GM19193 (cell line): ENCODE data around the gene ZNF708.

Source experiments
- POLR2A ChIP-seq: IDR thresholded peaks from 4 replicates; pipeline ENCODE4 v1.6.1; 2011; ENCODE audit not compliant: insufficient read depth, insufficient read length; ENCODE audit errors: extremely low read depth

Gene ZNF708

DNA sequence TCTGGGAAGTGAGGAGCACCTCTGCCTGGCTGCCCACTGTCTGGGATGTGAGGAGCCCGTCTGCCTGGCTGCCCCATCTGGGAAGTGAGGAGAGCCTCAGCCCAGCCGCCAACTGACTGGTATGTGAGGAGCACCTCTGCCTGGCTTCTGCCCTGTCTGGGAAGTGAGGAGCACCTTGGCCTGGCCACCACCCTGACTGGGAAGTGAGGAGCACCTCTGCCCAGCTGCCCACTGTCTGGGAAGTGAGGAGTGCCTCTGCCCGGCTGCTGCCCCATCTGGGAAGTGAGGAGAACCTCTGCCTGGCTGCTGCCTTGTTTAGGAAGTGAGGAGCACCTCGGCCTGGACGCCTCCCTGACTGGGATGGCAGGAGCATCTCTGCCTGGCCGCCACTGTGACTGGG, 64.8 kb downstream of the ZNF708 start:
- TF ChIP-seq POLR2A: no peak

DNA sequence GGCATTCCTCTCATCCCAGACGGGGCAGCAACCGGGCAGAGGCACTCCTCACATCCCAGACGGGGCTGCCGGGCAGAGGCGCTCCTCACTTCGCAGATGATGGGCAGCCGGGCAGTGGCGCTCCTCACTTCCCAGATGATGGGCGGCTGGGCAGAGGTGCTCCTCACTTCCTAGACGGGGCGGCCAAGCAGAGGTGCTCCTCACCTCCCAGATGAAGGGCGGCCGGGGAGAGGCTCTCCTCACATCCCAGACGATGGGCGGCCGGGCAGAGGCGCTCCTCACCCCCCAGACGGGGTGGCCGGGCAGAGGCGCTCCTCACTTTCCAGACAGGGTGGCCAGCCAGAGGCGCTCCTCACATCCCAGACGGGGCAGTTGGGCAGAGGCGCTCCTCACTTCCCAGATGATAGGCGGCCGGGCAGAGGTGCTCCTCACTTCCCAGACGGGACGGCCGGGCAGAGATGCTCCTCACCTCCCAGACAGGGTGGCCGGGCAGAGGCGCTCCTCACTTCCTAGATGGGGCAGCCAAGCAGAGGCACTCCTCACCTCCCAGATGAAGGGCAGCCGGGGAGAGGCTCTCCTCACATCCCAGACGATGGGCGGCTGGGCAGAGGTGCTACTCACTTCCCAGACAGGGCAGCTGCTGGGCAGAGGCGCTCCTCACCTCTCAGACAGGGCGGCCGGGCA, 68.9 kb downstream of the ZNF708 start:
- no peak for TF ChIP-seq POLR2A

DNA sequence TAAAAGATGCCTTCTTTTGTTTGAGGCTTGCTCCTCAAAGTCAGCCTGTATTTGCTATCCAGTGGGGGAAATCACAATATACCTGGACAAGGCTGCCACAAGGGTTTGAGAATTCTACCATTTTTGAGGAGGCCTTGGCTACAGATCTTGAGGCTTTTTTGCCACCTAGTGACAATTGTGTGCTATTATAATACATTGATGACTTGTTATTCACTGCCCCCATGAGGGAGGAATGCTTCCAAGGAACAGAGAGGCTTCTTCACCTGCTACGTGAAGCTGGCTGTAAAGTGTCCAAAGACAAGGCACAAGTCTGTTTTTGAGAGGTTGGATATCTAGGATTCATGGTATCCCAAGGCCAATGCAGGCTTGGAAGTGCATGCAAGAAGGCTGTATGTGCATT, 72.5 kb downstream of the ZNF708 start:
- TF ChIP-seq POLR2A: no peak
